ENCODE measurements around the gene ESR2.
"Not testable (repeated sequence)": the region's sequence is repeated elsewhere in the genome, so short reads cannot be mapped to it uniquely, and the experiment has no call there.

Gene ESR2

DNA sequence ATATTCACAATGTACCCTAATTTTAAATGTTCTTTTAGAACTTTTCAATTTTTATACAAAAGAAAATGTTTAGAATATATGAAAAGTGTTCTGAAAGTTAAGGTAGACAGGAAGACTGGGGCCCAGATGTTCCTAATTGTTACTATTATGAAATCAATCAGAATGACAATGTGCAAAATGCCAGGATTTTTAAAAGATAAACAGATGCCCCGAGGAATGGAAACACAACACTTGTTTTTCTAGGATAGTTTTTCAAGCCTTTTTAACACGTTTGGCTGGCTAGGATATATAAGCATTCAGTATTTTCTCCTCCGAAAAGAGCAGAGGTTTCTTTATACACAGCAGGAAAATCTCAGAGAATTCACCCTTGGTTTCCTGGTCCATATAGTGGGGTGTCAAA lies 106.8 kb downstream of the ESR2 start:
- DNase-seq (ENCODE audit: low read depth in 2 of 2), result no peak
- no peak overlapping the region for H3K4me3 ChIP-seq (replicated peaks in 1 of 2; ENCODE audit: low read depth in 2 of 2, low read length in 2 of 2)
- TF ChIP-seq, protein P1, sequence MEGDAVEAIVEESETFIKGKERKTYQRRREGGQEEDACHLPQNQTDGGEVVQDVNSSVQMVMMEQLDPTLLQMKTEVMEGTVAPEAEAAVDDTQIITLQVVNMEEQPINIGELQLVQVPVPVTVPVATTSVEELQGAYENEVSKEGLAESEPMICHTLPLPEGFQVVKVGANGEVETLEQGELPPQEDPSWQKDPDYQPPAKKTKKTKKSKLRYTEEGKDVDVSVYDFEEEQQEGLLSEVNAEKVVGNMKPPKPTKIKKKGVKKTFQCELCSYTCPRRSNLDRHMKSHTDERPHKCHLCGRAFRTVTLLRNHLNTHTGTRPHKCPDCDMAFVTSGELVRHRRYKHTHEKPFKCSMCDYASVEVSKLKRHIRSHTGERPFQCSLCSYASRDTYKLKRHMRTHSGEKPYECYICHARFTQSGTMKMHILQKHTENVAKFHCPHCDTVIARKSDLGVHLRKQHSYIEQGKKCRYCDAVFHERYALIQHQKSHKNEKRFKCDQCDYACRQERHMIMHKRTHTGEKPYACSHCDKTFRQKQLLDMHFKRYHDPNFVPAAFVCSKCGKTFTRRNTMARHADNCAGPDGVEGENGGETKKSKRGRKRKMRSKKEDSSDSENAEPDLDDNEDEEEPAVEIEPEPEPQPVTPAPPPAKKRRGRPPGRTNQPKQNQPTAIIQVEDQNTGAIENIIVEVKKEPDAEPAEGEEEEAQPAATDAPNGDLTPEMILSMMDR (IDR thresholded peaks at IDR 0.05; ENCODE audit: low read depth, low read length), result no peak

DNA sequence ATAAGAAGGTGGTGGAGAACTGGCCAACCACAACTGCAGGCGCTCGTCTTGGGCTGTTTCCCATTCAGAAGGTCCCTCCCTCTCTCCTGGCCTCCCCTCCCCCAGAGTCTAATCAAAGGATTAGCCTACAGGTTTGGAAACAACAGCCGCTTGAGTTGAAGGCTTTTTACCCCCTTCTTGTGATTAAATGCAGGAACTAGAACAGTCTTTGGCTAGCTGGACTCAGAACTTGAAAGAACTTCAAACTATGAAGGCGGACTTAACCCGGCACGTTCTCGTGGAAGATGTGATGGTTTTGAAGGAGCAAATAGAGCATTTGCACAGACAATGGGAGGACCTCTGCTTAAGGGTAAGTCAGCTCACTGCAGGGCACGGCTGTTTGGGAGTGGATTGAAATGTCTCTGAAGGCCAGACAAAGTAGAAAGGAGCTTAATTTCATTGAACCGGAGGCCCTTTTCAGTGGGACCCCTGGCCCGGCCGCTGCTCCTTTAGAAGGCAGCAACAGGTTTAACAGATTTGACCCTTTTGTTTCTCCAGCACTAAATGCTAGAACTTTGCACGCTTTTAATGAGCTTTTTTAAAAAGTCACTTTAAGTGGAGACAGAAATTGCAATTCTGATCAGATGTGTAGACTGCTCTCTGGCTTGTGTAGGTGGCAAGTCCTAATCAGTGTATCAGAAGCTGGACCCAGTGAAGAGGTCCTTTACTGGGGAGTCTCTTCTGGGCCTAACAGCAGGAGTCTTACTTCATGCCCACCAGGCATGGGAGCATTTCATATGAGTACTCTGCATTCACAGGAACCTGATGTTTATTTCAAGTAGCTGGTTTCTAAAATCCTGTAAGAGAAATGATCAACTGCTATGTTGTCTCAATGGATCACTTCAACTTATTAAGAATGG lies 107.7 kb downstream of the ESR2 start:
- TF ChIP-seq, protein P1 (IDR thresholded peaks at IDR 0.05; ENCODE audit: low read depth, low read length), result no peak
- H3K4me3 ChIP-seq (replicated peaks in 1 of 2; ENCODE audit: low read depth in 2 of 2, low read length in 2 of 2), result no peak overlapping the region
- DNase-seq (ENCODE audit: low read depth in 2 of 2), result no peak

DNA sequence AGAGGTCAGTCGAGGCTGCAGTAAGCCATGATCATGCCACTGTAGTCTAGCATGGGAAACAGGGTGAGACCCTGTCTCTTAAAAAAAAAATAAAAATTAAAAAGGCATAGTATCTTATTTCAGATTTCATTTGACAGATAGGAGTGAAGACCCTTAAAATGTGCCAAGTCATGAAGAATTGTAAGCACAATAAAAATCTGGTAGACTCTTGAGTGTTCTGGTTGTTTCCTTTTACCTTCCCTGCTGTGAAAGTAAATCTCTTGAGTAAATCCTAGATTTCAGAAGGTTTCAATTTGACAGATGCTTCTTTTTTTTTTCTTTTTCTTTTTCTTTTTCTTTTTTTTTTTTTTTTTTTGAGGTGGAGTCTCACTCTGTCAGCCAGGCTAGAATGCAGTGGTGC lies 109.0 kb downstream of the ESR2 start:
- DNase-seq (ENCODE audit: low read depth in 2 of 2), result no peak
- TF ChIP-seq, protein P1 (IDR thresholded peaks at IDR 0.05; ENCODE audit: low read depth, low read length), result no peak
- no peak overlapping the region for H3K4me3 ChIP-seq (replicated peaks in 1 of 2; ENCODE audit: low read depth in 2 of 2, low read length in 2 of 2)

DNA sequence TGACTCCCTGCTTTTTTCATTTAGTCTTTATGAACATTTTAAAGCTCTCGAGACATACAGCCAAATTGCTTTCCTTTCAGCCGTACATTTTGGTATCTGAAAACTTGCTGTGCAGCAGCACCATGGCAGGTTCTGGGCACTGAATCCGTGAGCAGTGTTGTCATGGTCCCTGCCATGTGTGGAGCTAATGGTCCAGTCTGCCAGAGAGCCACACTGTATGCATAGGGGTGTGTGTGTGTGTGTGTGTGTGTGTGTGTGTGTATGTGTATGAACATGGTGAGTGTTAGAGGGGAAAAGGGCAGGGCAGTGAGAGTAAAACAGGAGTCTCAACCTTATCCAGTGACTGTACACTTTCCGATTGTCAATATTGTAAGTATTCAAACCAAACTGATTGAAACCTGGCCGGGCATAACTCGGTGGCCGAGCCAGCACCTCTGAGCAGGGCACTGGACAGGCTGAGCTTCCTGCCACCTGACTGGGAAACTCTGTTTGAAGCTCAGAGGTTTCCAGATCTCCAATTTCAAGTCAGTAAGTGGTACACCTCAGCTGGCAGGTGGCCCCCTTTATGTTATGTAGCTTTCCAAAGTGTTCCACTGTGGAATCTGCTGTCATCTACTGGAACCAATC lies 110.0 kb downstream of the ESR2 start:
- TF ChIP-seq, protein P1 (IDR thresholded peaks at IDR 0.05; ENCODE audit: low read depth, low read length), result no peak
- no peak overlapping the region for H3K4me3 ChIP-seq (replicated peaks in 1 of 2; ENCODE audit: low read depth in 2 of 2, low read length in 2 of 2)
- DNase-seq (ENCODE audit: low read depth in 2 of 2), result no peak

DNA sequence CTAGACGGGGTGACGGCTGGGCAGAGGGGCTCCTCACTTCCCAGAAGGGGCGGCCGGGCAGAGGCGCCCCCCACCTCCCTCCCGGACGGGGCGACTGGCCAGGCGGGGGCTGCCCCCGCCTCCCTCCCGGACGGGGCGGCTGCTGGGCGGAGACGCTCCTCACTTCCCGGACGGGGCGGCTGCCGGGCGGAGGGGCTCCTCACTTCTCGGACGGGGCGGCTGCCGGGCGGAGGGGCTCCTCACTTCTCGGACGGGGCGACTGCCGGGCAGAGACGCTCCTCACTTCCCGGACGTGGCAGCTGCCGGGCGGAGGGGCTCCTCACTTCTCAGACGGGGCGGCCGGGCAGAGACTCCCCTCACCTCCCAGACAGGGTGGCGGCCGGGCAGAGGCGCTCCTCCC lies 111.3 kb downstream of the ESR2 start:
- not testable (repeated sequence) for DNase-seq (ENCODE audit: low read depth in 2 of 2); H3K4me3 ChIP-seq (replicated peaks in 1 of 2; ENCODE audit: low read depth in 2 of 2, low read length in 2 of 2)

DNA sequence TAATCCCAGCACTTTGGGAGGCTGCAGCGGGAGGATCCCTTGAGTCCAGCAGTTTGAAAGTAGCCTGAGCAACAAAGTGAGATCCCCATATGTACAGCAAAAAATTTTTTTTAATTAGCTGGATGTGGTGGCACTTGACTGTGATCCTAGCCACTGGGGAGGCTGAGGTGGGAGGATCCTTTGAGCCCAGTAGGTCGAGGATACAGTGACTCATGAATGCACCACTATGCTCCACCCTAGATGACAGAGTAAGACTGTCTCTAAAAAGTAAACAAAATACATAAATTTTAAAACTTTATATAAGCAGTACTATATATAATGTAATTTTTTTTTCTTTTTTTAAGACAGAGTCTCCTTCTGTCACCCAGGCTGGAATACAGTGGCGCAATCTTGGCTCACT lies 115.4 kb downstream of the ESR2 start:
- no peak overlapping the region for H3K4me3 ChIP-seq (replicated peaks in 1 of 2; ENCODE audit: low read depth in 2 of 2, low read length in 2 of 2)
- DNase-seq (ENCODE audit: low read depth in 2 of 2), result no peak
- TF ChIP-seq, protein P1 (IDR thresholded peaks at IDR 0.05; ENCODE audit: low read depth, low read length), result no peak

DNA sequence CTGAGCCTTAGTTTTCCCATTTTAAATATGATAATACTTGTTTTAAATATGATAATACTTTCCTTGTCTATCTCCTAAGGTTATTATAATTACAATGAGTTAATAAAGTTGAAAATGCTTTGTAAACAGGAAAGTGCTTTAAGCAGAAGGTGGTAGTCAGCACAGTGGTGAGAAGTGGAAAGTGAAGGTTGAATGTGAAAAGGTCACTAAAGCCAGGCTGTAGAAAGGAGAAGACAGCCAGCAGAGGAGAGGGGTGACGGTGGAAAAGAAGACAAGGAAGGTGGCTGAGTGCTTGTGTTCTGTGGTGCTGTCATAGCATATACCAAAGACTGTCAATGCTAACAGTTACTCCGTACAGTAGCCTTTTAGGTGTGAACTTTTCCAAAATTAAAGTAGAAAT lies 117.8 kb downstream of the ESR2 start:
- TF ChIP-seq, protein P1 (IDR thresholded peaks at IDR 0.05; ENCODE audit: low read depth, low read length), result no peak

More for the DNA sequence above, 117.8 kb downstream of the ESR2 start:
- DNase-seq (ENCODE audit: low read depth in 2 of 2), result no peak
- H3K4me3 ChIP-seq (replicated peaks in 1 of 2; ENCODE audit: low read depth in 2 of 2, low read length in 2 of 2), result no peak overlapping the region

Data from cardiac fibroblast (primary cell).